ENCODE data around the gene PLIN4. TPM values are rescaled to one million over a fixed set of nuclear protein-coding genes. Genes with fewer than 3 reads are reported as not detected.
A peak's percentile ranks its signal among the peaks of the same experiment; 100 is the strongest.

Gene PLIN4
- total RNA-seq, 1 donor from 2014 or later: 69.5 TPM

- intact Hi-C loops (cut with DNase I): no loop called here
- TF ChIP-seq POLR2A (IDR thresholded peaks at IDR 0.05): no peak
- TF ChIP-seq CTCF (IDR thresholded peaks at IDR 0.05): no peak
- no peak for TF ChIP-seq POLR2AphosphoS5 (IDR thresholded peaks at IDR 0.05; ENCODE audit: insufficient read depth in 1 of 2, low read depth in 1 of 2)
- Histone ChIP-seq H3K27ac (no peak overlapping the region), H3K36me3 (peaks cover 0 to 13% of the 10 kb centered on the region in 2 donors), H3K9me3 (no peaks in the 10 kb centered on the region), H3K4me1 (peaks cover 31% of the 10 kb centered on the region), H3K27me3 (no peaks in the 10 kb centered on the region), H3K4me3 (peak overlapping the region; percentile 91 to 99)
- no peak for DNase-seq (ENCODE audit: extremely low spot score in 2 of 2)
Measured at GRCh38 chr19:4473763-4474513, 44.3 kb downstream of the PLIN4 start.

- Histone ChIP-seq H3K27ac (peak overlapping the region; percentile 74), H3K9me3 (no peaks in the 10 kb centered on the region), H3K4me1 (peaks cover 31% of the 10 kb centered on the region), H3K36me3 (peaks cover 0 to 13% of the 10 kb centered on the region in 2 donors), H3K4me3 (peak overlapping the region; percentile 91 to 99), H3K27me3 (no peaks in the 10 kb centered on the region)
- intact Hi-C loops (cut with DNase I): no loop called here
- DNase-seq (ENCODE audit: extremely low spot score in 2 of 2): no peak
- no peak for TF ChIP-seq POLR2A (IDR thresholded peaks at IDR 0.05)
- no peak for TF ChIP-seq CTCF (IDR thresholded peaks at IDR 0.05)
- no peak for TF ChIP-seq POLR2AphosphoS5 (IDR thresholded peaks at IDR 0.05; ENCODE audit: insufficient read depth in 1 of 2, low read depth in 1 of 2)
Measured at GRCh38 chr19:4473011-4473762, 45.1 kb downstream of the PLIN4 start.

GRCh38 chr19:4472174-4472974 is 45.9 kb downstream of the PLIN4 start, which contains the start of gene HDGFL2:
TSS of gene HDGFL2 (plus strand) at chr19:4472297. CDS start at chr19:4472351, 54 bp downstream.
- Histone ChIP-seq H3K4me3 (peak within 1 kb of the TSS; percentile 91 to 99), H3K27me3 (no peaks in the 10 kb centered on the region), H3K4me1 (peaks cover 31% of the 10 kb centered on the region), H3K27ac (peak within 1 kb of the TSS; percentile 75), H3K9me3 (no peaks in the 10 kb centered on the region), H3K36me3 (peaks cover 0 to 13% of the 10 kb centered on the region in 2 donors)
- DNase-seq (ENCODE audit: extremely low spot score in 2 of 2): no peak
- TF ChIP-seq POLR2A (IDR thresholded peaks at IDR 0.05) (no peak), CTCF (IDR thresholded peaks at IDR 0.05) (no peak), POLR2AphosphoS5 (IDR thresholded peaks at IDR 0.05; ENCODE audit: insufficient read depth in 1 of 2, low read depth in 1 of 2) (no peak)
- intact Hi-C loops (cut with DNase I): no loop called here

GRCh38 chr19:4471403-4472173 is 46.7 kb downstream of the PLIN4 start:
- Histone ChIP-seq H3K36me3 (peaks cover 0 to 7% of the 10 kb centered on the region in 2 donors), H3K4me1 (peaks cover 31% of the 10 kb centered on the region), H3K4me3 (peak overlapping the region; percentile 91 to 99), H3K9me3 (no peaks in the 10 kb centered on the region), H3K27ac (peak overlapping the region; percentile 75), H3K27me3 (no peaks in the 10 kb centered on the region)
- DNase-seq (ENCODE audit: extremely low spot score in 2 of 2): peak; percentile 100
- TF ChIP-seq POLR2A (IDR thresholded peaks at IDR 0.05) (no peak), POLR2AphosphoS5 (IDR thresholded peaks at IDR 0.05; ENCODE audit: insufficient read depth in 1 of 2, low read depth in 1 of 2) (peak; percentile 66 to 93)
- intact Hi-C loops (cut with DNase I): no loop called here

Measured in vagina (tissue), 2 donors.